ENCODE measurements around the gene BCL2L2.

- no peak for TF ChIP-seq EZH2 (IDR thresholded peaks at IDR 0.05; ENCODE audit: borderline replicate concordance, low read length)
- TF ChIP-seq, protein P1, sequence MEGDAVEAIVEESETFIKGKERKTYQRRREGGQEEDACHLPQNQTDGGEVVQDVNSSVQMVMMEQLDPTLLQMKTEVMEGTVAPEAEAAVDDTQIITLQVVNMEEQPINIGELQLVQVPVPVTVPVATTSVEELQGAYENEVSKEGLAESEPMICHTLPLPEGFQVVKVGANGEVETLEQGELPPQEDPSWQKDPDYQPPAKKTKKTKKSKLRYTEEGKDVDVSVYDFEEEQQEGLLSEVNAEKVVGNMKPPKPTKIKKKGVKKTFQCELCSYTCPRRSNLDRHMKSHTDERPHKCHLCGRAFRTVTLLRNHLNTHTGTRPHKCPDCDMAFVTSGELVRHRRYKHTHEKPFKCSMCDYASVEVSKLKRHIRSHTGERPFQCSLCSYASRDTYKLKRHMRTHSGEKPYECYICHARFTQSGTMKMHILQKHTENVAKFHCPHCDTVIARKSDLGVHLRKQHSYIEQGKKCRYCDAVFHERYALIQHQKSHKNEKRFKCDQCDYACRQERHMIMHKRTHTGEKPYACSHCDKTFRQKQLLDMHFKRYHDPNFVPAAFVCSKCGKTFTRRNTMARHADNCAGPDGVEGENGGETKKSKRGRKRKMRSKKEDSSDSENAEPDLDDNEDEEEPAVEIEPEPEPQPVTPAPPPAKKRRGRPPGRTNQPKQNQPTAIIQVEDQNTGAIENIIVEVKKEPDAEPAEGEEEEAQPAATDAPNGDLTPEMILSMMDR (IDR thresholded peaks at IDR 0.05; ENCODE audit: low read length) = no peak
Observed at GRCh38 chr14:23335623-23336022, 29.0 kb downstream of the BCL2L2 start.
